ENCODE measurements around the gene ATP2A1.

ATP2A1 gene

GRCh38 chr16:28878083-28878926 lies at the start of gene ATP2A1:
Gene ATP2A1, plus strand, starts transcription at chr16:28878488. Its CDS starts 184 bp downstream, at chr16:28878672.
- no peak for DNase-seq (ENCODE audit: low read depth, low spot score)

GRCh38 chr16:28829747-28830146 lies 48.5 kb upstream of the ATP2A1 start:
- DNase-seq (ENCODE audit: low read depth, low spot score): no peak

GRCh38 chr16:28830531-28830930 lies 47.8 kb upstream of the ATP2A1 start:
- DNase-seq (ENCODE audit: low read depth, low spot score): no peak

GRCh38 chr16:28834349-28834748 lies 43.9 kb upstream of the ATP2A1 start:
- no peak for DNase-seq (ENCODE audit: low read depth, low spot score)

- DNase-seq (ENCODE audit: low read depth, low spot score): no peak
Observed at GRCh38 chr16:28834873-28835863, 43.1 kb upstream of the ATP2A1 start.

- no peak for DNase-seq (ENCODE audit: low read depth, low spot score)
Observed at GRCh38 chr16:28835864-28836760, 42.2 kb upstream of the ATP2A1 start.

GRCh38 chr16:28836761-28837064 lies 41.6 kb upstream of the ATP2A1 start:
- DNase-seq (ENCODE audit: low read depth, low spot score): no peak

GRCh38 chr16:28837672-28838557 lies 40.4 kb upstream of the ATP2A1 start:
- DNase-seq (ENCODE audit: low read depth, low spot score): no peak

- DNase-seq (ENCODE audit: low read depth, low spot score): no peak
Observed at GRCh38 chr16:28838558-28838918, 39.8 kb upstream of the ATP2A1 start.

- no peak for DNase-seq (ENCODE audit: low read depth, low spot score)
Observed at GRCh38 chr16:28839004-28839639, 39.2 kb upstream of the ATP2A1 start.

GRCh38 chr16:28839899-28840298 lies 38.4 kb upstream of the ATP2A1 start:
- DNase-seq (ENCODE audit: low read depth, low spot score): no peak

GRCh38 chr16:28842696-28843095 lies 35.6 kb upstream of the ATP2A1 start:
- no peak for DNase-seq (ENCODE audit: low read depth, low spot score)

- DNase-seq (ENCODE audit: low read depth, low spot score): no peak
Observed at GRCh38 chr16:28843766-28844165, 34.5 kb upstream of the ATP2A1 start.

GRCh38 chr16:28844226-28844885 lies 33.9 kb upstream of the ATP2A1 start:
- no peak for DNase-seq (ENCODE audit: low read depth, low spot score)

GRCh38 chr16:28845293-28845692 lies 33.0 kb upstream of the ATP2A1 start:
- no peak for DNase-seq (ENCODE audit: low read depth, low spot score)

GRCh38 chr16:28845761-28846079 lies 32.6 kb upstream of the ATP2A1 start:
- DNase-seq (ENCODE audit: low read depth, low spot score): no peak

- peak; percentile 96 for DNase-seq (ENCODE audit: low read depth, low spot score)
Observed at GRCh38 chr16:28846080-28846932, 32.0 kb upstream of the ATP2A1 start, which contains the start of gene TUFM. Gene TUFM, minus strand, starts transcription at chr16:28846348. Its CDS starts 79 bp downstream, at chr16:28846269.

- DNase-seq (ENCODE audit: low read depth, low spot score): no peak
Observed at GRCh38 chr16:28846933-28847273, 31.4 kb upstream of the ATP2A1 start.

GRCh38 chr16:28858421-28858820 lies 19.9 kb upstream of the ATP2A1 start:
- no peak for DNase-seq (ENCODE audit: low read depth, low spot score)

Data from smooth muscle cell of the brain vasculature (primary cell).